Stimulated activated CD8-positive, alpha-beta memory T cell treated with anti-CD3 and anti-CD28 coated beads, Interleukin-15, amount 100 ng/mL, for 24 hours (primary cell): ENCODE measurements around the gene PSTK.

Source experiments
- DNase-seq: peaks from one replicate; pipeline ENCODE4 v3.0.0-alpha.2; 2020; ENCODE audit warnings: low read depth

The PSTK gene

DNA sequence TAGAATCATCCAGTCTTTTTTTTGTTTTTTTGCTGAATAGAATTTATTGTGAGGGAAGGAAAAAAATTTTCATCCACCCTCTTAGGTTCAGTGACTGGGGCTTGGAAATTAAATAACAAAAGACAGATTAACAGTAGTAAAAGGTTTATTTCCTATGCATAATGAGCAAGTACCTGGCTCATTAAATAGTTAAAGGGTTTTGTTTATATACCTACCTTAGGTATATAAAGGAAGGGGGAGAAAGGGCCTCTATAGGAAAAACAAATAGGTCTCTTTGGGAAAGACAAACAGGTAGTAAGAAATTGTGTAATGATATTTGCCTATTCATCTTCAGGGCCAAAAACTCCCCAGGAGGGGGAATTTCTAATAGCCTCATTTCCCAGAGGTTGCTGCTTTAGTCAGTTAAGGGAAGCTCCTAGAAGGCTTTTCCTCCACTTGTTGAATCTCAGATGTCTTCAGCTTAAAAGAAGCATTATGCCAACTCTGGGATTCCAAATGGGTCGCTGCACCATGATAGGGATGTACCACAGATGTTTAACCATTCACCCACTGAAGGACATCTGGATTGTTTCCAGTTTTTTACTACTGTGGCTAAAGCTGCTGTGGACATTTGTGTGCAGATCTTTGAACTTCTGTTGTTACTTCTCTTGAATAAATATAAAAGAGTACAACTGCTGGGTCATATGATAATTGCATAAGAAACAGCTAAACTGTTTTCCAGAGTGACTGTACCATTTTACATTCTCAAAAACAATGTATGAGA is 39.9 kb downstream of the PSTK start:
- DNase-seq: no peak

DNA sequence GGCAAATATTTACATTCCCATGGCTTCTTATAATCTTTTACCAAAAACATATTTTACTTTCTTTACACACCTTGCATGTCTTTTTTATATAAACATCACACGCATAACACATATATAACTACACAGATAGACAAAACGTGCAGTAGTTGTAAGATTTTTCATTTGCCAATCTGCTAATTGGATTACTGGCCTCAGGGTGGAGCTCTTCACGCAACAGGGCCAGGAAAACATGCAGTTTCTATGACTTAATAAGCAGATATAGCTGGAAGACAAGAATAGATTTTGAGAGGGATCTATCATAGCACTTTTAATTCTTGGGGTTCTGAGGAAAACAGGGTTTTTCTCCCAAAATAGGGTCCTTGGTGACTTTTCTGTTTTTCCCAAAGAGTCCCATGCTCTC is 41.3 kb downstream of the PSTK start:
- DNase-seq: no peak

DNA sequence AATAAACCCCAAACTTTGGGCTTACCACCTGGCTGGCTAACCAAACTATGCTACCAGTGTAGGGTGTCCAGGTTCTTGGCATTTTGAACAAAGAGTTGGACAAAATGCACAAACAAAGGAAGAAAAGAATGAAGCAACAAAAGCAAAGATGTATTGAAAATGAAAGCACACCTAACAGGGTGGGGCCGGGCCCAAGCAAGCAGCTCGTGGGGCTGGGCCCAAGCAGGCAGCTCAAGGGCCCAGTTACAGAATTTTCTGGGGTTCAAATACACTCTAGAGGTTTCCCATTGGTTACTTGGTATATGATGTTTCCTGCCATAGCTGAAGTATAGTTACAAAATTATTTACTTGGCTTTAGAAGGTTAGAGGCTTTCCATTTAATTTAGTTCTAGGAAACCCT is 44.3 kb downstream of the PSTK start:
- DNase-seq: no peak

DNA sequence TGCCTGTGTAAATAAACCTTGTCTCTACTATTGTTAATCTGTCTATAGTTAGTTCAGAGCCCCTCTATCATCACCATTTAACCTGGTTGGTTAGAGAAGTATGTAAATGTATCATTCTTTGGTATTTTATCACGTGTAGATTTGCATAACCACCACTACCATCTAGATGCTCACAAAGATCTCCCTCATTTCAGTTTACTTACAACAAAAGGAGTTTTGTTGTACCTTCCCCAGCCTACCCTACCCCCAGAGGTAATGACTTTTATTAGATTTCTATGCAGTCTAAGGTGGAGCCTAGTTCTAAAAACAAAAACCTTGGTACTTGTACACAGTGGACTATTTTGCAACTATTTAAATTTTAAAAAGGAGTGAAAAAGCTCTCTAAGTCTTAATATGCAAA is 46.1 kb downstream of the PSTK start:
- DNase-seq: no peak

DNA sequence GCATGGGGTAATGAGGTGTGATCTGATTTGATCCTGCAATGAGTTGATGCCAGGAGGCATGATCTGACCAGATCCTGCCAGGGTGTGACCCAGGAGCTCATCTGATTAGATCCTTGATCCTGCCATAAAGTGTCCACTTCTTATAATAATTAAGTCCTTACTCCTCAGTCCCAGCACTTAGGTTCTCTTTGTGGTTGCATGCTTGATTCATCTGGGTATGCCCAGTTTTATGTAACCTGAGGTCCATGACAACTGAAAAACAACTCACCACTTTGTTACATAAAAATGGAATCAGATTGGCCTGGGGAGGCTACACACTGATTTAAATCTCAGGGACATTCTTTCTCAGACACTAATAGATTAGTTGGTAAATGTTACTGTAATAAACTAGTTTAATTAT is 47.7 kb downstream of the PSTK start:
- DNase-seq: no peak

DNA sequence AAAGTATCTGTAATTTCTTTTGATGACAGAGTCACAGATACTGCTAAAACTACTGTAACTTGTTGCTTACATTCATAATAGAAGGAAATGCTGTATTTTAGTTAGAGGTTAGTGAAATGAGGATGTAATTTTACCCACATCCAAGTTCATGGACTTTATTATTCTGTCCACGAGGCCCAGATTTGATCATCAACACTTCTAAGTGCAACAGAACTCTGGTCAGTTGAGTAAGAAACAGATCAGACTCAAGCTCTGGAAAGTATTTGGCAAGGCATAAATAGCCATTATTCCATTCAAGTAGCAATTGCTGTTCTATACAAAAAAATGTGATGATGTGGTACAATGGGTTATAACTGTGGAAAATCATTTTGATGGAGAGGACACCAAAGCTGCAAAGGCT is 50.9 kb downstream of the PSTK start:
- DNase-seq: no peak

DNA sequence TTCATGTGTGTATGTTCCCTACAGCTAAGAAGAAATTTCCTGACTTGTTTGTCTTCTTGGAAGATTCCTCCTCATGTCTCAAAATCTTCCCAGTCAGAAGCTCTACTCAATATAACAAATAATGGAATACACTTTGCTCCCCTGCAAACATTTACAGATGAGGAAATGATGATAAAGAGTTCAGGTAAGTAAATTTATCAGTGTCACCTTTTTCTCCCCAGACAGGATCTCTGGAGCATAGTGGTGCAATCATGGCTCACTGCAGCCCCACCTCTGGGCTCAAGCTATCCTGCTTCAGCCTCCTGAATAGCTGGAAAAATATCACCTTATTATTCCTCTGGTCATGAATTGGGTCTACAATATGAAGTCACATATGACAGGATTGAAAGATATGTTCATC is 54.1 kb downstream of the PSTK start:
- no peak for DNase-seq

DNA sequence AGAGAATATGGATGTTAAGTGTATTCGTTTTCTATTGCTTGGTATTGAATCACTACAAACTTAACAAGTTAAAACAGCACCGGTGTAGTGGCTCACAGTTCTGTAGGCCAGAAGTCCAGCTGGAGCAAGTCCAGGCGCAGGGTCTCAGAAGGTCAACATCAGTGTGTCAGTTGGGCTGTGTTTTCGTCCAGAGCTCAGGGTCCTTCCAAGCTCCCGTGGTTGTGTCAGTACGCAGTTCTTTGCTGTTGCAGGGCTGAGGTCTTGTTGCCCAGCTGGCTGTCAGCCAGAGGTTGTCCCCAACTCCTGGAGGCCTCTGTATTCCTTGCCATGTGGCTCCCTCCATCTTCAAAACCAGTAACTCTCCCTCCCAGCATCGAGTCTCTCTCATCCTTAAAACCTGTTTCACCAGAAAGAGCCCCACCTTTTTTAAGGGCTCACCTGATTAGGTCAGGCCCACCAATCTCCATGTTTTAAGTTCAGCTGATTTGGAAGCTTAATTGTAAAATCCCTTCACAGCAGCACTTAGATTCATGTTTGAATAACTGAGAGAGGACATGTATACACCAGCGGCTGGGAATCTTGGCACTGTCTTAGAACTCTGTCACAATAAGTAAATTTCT is 55.4 kb downstream of the PSTK start:
- DNase-seq: no peak

DNA sequence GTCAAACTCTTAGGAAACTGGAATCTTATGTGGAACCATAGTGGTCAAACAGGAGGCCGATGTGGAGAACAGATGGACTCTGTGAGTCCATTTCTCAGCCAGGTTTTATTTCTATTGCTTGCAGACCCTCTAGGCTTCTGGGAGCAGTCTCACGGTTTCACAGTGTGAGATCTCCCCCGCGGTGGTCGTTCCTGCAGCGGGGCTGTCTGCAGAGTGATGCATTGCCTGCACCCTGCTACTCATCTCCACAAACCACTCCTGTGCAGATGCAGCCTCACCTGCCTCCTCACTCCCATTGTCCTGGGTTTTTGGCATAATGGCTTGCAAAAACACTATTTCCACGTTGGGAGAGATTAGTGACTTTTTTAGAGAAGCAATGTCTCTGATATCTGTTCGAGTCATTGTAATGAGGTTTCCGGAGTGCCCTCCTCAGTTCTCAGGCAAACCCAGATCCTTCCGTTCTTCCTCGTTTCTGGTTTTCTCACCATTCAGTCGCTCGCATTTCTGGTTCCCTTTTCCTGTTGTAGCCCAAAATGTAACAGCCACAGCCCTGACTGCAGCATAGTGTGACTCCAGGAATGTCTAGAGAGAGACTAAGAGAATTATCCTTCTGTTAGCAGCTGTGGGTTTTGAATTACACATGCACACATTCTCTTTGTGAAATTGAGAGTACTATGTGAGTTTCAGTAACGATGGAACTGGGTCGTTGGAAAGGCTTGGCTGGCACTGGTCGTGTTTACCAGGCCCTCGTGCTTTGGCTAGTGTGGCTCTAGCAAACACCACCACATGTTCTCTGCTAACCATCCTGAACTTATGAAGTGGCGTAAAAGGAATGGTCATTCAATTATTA is 58.8 kb downstream of the PSTK start:
- no peak for DNase-seq

DNA sequence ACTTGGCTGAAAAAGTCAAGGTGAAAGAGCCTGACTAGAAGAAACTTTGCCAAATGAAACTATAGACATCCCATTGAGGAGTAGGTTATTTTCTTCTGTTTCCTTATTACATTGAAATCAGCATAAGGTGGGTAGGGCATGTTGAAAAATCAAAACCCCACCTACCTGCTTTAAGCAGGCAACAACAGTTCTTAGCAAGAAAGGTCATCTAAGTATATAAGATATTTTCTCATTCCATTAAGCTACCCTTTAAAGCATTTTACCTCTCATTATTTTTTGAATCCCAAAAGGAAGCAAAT is 59.4 kb downstream of the PSTK start:
- no peak for DNase-seq
